Neural cell (in vitro differentiated cells): ENCODE measurements around the gene DEAF1.

Source experiments
- POLR2AphosphoS5 ChIP-seq: IDR thresholded peaks from 2 replicates; pipeline ENCODE4 v1.6.1; 2012
- TF ChIP-seq, protein P1 (sequence below): fragments of 450-650 bp; IDR thresholded peaks from 2 replicates; pipeline ENCODE4 v1.5.1; 2014; ENCODE audit warnings: antibody characterized with exemption, mild to moderate bottlenecking, moderate library complexity; ENCODE audit not compliant: poor library complexity, severe bottlenecking

DNA sequence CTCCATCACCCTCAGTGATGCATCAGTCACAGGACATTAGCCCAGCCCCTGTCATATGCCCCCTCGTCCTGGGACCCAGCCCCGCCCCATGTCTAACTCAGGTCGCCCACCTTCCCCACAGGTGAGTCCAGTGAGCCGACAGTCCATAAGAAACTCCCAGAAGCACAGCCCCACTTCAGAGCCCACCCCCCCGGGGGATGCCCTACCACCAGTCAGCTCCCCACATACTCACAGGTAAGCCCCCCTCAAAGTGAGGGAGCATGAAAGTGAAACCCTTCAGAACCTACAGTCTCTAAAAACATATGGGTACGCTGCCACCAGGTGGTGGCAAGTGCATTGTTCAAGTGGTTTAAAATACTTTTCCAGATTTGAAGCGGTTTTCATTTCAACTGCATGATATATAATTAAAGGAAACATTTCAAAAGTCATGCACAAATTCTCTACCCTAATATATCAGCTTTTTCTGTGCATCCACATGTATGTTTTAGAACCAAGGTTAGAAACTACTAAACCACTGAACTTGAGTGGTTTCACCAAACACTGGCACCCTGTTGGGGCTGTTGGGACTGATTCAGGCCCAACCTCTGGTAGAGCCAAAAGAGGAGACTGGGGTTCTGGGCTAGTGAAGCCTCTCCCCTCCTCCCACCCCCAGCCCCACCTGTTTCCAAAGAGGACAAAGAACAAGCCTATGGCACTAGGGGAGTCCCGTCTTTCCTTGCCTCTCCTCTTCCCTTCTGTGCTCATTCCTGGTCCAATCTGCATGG lies 28.3 kb upstream of the DEAF1 start:
- TF ChIP-seq, protein P1, sequence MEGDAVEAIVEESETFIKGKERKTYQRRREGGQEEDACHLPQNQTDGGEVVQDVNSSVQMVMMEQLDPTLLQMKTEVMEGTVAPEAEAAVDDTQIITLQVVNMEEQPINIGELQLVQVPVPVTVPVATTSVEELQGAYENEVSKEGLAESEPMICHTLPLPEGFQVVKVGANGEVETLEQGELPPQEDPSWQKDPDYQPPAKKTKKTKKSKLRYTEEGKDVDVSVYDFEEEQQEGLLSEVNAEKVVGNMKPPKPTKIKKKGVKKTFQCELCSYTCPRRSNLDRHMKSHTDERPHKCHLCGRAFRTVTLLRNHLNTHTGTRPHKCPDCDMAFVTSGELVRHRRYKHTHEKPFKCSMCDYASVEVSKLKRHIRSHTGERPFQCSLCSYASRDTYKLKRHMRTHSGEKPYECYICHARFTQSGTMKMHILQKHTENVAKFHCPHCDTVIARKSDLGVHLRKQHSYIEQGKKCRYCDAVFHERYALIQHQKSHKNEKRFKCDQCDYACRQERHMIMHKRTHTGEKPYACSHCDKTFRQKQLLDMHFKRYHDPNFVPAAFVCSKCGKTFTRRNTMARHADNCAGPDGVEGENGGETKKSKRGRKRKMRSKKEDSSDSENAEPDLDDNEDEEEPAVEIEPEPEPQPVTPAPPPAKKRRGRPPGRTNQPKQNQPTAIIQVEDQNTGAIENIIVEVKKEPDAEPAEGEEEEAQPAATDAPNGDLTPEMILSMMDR: peak; percentile 65
- TF ChIP-seq POLR2AphosphoS5: no peak
